B cell (primary cell): ENCODE results near the gene CHTF18. TPM values are rescaled to one million over a fixed set of nuclear protein-coding genes. Genes with fewer than 3 reads are reported as not detected.

Experiments
- ATAC-seq: fragments of 200-7000 bp; cut with Tn5 transposase; one replicate; pipeline ENCODE4 v1.10.0; 2021; ENCODE audit warnings: low read depth, mild to moderate bottlenecking, moderate number of reproducible peaks, moderate library complexity
- CTCF ChIA-PET: fragments of 350-600 bp; sonication (Branson Sonifier 250); formaldehyde crosslinking; loops from one replicate; lab custom pipeline; 2021; ENCODE audit warnings: antibody characterized with exemption, inconsistent platforms; lab: Charles Lee
- POLR2A ChIA-PET: fragments of 350-600 bp; sonication (Branson Sonifier 250); formaldehyde crosslinking; loops from one replicate; lab custom pipeline; 2021; ENCODE audit warnings: antibody characterized with exemption; lab: Charles Lee
- DNase-seq: peaks from one replicate; pipeline ENCODE4 v3.0.0; 2013
- H2AFZ ChIP-seq: 2 replicates; pipeline ENCODE4 v1.6.1; 2012; ENCODE audit warnings: mild to moderate bottlenecking, low read depth, low read length; ENCODE audit not compliant: insufficient read depth, poor library complexity, severe bottlenecking
- H3K27ac ChIP-seq, 2 donors: 1 replicate in 1 of 2; 2 replicates in 1 of 2; pipeline ENCODE4 v1.5.1; 2012 to 2013; ENCODE audit warnings: low read length in 2 of 2, mild to moderate bottlenecking in 2 of 2, moderate library complexity in 1 of 2
- H3K27me3 ChIP-seq, 4 experiments: fragments of 200-600 bp in 1 of 4; sonication (generic) in 1 of 4; replicated peaks in 1 of 4; 1 replicate in 2 of 4; 2 replicates in 2 of 4; pipeline versions ENCODE4 v1.6.1 to v1.7.0; 2013 to 2016; ENCODE audit warnings: low read length in 3 of 4, mild to moderate bottlenecking in 2 of 4, mixed read lengths in 1 of 4, moderate library complexity in 1 of 4; ENCODE audit not compliant: insufficient read depth in 4 of 4, control insufficient read depth in 3 of 4; ENCODE audit errors: control extremely low read depth in 1 of 4
- H3K36me3 ChIP-seq, 2 experiments: replicated peaks in 1 of 2; 1 replicate in 1 of 2; 2 replicates in 1 of 2; pipeline versions ENCODE4 v1.6.1 to v1.7.1; 2013; ENCODE audit warnings: low read length in 1 of 2; ENCODE audit not compliant: insufficient read depth in 2 of 2, control insufficient read depth in 1 of 2; ENCODE audit errors: control extremely low read depth in 1 of 2, extremely low read depth in 1 of 2
- H3K4me1 ChIP-seq, 2 donors: fragments of 200-600 bp in 1 of 2; sonication (generic) in 1 of 2; 1 replicate in 1 of 2; 2 replicates in 1 of 2; pipeline versions ENCODE4 v1.5.1 to v1.6.1; 2013 to 2017; ENCODE audit warnings: low read length in 2 of 2; ENCODE audit not compliant: control insufficient read depth in 2 of 2, insufficient read depth in 2 of 2
- H3K4me2 ChIP-seq: replicated peaks from 2 replicates; pipeline ENCODE3; 2012; ENCODE audit warnings: mild to moderate bottlenecking, low read depth, low read length; ENCODE audit not compliant: poor library complexity, severe bottlenecking
- H3K4me3 ChIP-seq, 5 experiments: fragments of 200-600 bp in 1 of 5; sonication (generic) in 1 of 5; 1 replicate in 3 of 5; 2 replicates in 2 of 5; pipeline versions ENCODE4 v1.5.1 to v1.7.0; 2011 to 2016; ENCODE audit warnings: low read length in 4 of 5, mild to moderate bottlenecking in 4 of 5, low read depth in 2 of 5, control low read depth in 1 of 5, moderate library complexity in 1 of 5; ENCODE audit not compliant: insufficient read depth in 1 of 5; ENCODE audit errors: control extremely low read depth in 1 of 5, extremely low read depth in 1 of 5
- H3K79me2 ChIP-seq: fragments of 200-600 bp; sonication (generic); one replicate; pipeline ENCODE4 v1.6.0; 2016; ENCODE audit warnings: low read length; ENCODE audit not compliant: control insufficient read depth, insufficient read depth
- H3K9ac ChIP-seq: fragments of 200-600 bp; sonication (generic); 2 replicates; pipeline ENCODE4 v1.6.1; 2017; ENCODE audit warnings: mild to moderate bottlenecking, low read length, moderate library complexity
- H3K9me3 ChIP-seq, 3 donors: one replicate each; pipeline versions ENCODE4 v1.6.1 to v1.7.1; 2013; ENCODE audit warnings: low read length in 2 of 3; ENCODE audit not compliant: control insufficient read depth in 2 of 3, insufficient read depth in 1 of 3; ENCODE audit errors: control extremely low read depth in 1 of 3
- H4K20me1 ChIP-seq: 2 replicates; pipeline ENCODE4 v1.6.0; 2012; ENCODE audit warnings: mild to moderate bottlenecking, low read length; ENCODE audit not compliant: insufficient read depth, control insufficient read depth, poor library complexity, severe bottlenecking
- H3K27ac Mint-ChIP-seq: one replicate; pipeline ENCODE4 v1.8.0; 2021; ENCODE audit warnings: mixed read lengths
- H3K27me3 Mint-ChIP-seq: one replicate; pipeline ENCODE4 v1.8.0; 2021; ENCODE audit warnings: mixed read lengths
- H3K4me1 Mint-ChIP-seq: one replicate; pipeline ENCODE4 v1.8.0; 2021; ENCODE audit warnings: mixed read lengths
- H3K4me3 Mint-ChIP-seq: one replicate; pipeline ENCODE4 v1.8.0; 2021; ENCODE audit warnings: mixed read lengths
- H3K9me3 Mint-ChIP-seq: one replicate; pipeline ENCODE4 v1.8.0; 2022; ENCODE audit warnings: mixed read lengths; ENCODE audit not compliant: insufficient read depth
- CTCF ChIP-seq: fragments of 200-600 bp; IDR thresholded peaks from one replicate; pipeline ENCODE4 v1.8.0; 2022; ENCODE audit warnings: antibody characterized with exemption, mild to moderate bottlenecking
- EZH2 ChIP-seq: IDR thresholded peaks from 2 replicates; pipeline ENCODE4 v1.6.1; 2012; ENCODE audit warnings: borderline replicate concordance, low read depth, mild to moderate bottlenecking, moderate library complexity, low read length; ENCODE audit not compliant: insufficient read depth, poor library complexity, severe bottlenecking
- whole genome bisulfite sequencing: methylation state at CpG from one replicate; pipeline ENCODE4 v1.1.5; 2013; ENCODE audit warnings: missing lambda C conversion rate; ENCODE audit not compliant: insufficient coverage; 5-methylcytosine and 5-hydroxymethylcytosine counted together
- intact Hi-C: fragments of 100-400 bp; cut with micrococcal nuclease; formaldehyde crosslinking; loops from one replicate; pipeline ENCODE4 v1.10.0; 2022
- polyA plus RNA-seq: library from polyadenylated mRNA; depleted of rRNA; stranded (reverse); fragments of >200 nt; gene quantifications from 2 replicates; pipeline ENCODE4 v1.2.3, GENCODE V29; 2012
- total RNA-seq, 2 donors: library from RNA; stranded (reverse); fragments of 120-200 nt in 1 of 2; gene quantifications; 1 replicate in 1 of 2; 2 replicates in 1 of 2; pipeline versions ENCODE4 v1.2.3 to v1.2.4, GENCODE V29; 2013 to 2022

Gene CHTF18
- total and polyA plus RNA-seq, 2 donors (not counting 1 experiment from before 2014, with no cell fraction given) = 72.3 to 76.1 TPM

DNA sequence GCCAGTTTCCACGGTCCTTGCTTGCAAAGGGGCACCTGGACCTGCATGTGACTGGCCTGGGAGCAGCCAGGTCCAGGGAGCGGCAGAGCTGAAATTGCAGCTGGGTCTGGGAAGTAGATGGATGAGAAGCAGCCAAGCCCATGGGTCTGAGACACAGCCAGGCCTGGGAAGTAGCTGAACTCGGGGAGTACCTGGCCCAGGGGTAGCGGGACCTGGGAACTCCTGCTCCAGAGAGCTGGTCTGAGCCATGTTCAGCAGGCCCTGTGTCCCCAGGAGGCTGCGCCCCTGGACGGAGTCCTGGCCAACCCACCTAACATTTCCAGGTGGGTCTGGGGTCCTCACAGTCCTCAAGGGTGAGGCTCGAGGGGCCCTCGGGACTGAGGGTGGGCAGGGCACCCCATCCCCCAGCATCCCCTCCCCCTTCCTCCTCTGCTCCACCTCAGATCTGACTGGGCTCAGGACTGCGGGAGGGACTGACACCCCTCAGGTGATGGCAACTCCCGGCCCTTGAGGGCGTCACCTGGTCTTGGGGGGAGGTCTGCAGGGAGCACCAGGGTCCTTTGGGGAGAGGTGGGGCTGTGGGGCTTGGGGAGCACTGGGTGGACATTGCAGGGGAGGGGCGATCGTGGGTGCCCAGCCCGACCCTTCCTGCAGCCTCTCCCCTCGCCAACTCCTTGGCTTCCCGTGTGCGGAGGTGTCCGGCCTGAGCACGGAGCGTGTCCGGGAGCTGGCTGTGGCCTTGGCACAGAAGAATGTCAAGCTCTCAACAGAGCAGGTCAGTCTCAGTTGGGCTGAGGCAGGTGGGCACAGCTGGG is 24.8 kb upstream of the CHTF18 start:
- Mint-ChIP-seq H3K4me3 (no peak overlapping the region), H3K4me1 (no peaks in the 10 kb centered on the region), H3K27me3 (peaks cover 3% of the 10 kb centered on the region), H3K9me3 (no peaks in the 10 kb centered on the region), H3K27ac (no peak overlapping the region)
- no peak overlapping the region for H3K27ac ChIP-seq
- DNase-seq = no peak
- H3K79me2 ChIP-seq = no peaks in the 10 kb centered on the region
- no peaks in the 10 kb centered on the region for H3K4me1 ChIP-seq
- no peaks in the 10 kb centered on the region for H4K20me1 ChIP-seq
- intact Hi-C loops = no loop called here
- no peaks in the 10 kb centered on the region for H3K9me3 ChIP-seq
- H2AFZ ChIP-seq = no peak overlapping the region
- no peak overlapping the region for H3K9ac ChIP-seq
- no peak overlapping the region for H3K4me3 ChIP-seq
- no peaks in the 10 kb centered on the region for H3K27me3 ChIP-seq
- CTCF ChIA-PET = interaction anchor here (0.5 kb wide), 1 partner anchor 14 kb away, joined by 3 read pairs; no protein-coding TSS in a partner anchor
- 92% methylated on average over 17 of the region's 21 CpGs for WGBS
- no peak overlapping the region for H3K4me2 ChIP-seq
- TF ChIP-seq CTCF (no peak), EZH2 (no peak)
- ATAC-seq = no peak
- POLR2A ChIA-PET = no interaction called here
- H3K36me3 ChIP-seq = no peaks in the 10 kb centered on the region

DNA sequence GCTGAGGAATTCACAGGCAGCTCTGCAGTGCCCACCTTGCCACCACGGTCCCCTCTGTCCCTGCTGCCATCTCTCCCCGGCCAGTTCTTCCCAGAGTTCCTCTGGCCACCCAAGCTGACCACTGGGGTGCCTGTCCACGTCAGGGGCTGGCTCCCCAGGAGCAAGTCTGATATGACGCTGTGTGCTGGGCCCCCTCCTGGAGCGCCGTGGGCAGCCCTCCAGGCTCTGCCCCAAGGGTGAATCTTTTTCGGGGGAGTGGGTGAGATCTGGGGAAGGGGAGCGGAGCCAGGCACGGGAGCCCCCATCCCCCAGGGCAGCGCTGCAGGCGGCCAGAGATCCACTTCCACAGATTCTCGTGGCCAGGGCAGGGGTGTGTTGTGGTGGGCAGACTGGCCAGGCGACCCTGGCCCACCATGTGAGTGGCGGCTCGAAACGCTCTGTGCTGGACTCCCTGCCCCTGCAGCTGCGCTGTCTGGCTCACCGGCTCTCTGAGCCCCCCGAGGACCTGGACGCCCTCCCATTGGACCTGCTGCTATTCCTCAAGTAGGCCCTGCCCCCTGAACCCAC is 24.2 kb upstream of the CHTF18 start:
- no peak for DNase-seq
- intact Hi-C loops = no loop called here

More for the DNA sequence above, 24.2 kb upstream of the CHTF18 start:
- no peaks in the 10 kb centered on the region for H3K79me2 ChIP-seq
- CTCF ChIA-PET = no interaction called here
- H2AFZ ChIP-seq = no peak overlapping the region
- no peaks in the 10 kb centered on the region for H4K20me1 ChIP-seq
- ATAC-seq = no peak
- POLR2A ChIA-PET = no interaction called here
- no peak overlapping the region for H3K9ac ChIP-seq
- WGBS = 79% methylated on average over 17 of the region's 20 CpGs
- TF ChIP-seq EZH2 (no peak), CTCF (no peak)
- peaks cover 0 to under 1% (median 0%) of the 10 kb centered on the region in 4 experiments for H3K27me3 ChIP-seq
- no peaks in the 10 kb centered on the region for H3K4me1 Mint-ChIP-seq
- peaks cover 3% of the 10 kb centered on the region for H3K27me3 Mint-ChIP-seq
- H3K9me3 Mint-ChIP-seq = no peaks in the 10 kb centered on the region
- no peak overlapping the region for H3K4me2 ChIP-seq
- no peak overlapping the region for H3K27ac Mint-ChIP-seq
- no peaks in the 10 kb centered on the region for H3K36me3 ChIP-seq
- peaks cover 0 to under 1% of the 10 kb centered on the region in 2 donors for H3K4me1 ChIP-seq
- H3K4me3 Mint-ChIP-seq = no peak overlapping the region
- H3K4me3 ChIP-seq = no peak overlapping the region
- no peaks in the 10 kb centered on the region for H3K9me3 ChIP-seq
- H3K27ac ChIP-seq = no peak overlapping the region
